ENCODE measurements around the gene C4orf50. TPM values are rescaled to one million over a fixed set of nuclear protein-coding genes. Genes with fewer than 3 reads are reported as not detected.

The C4orf50 gene
- total RNA-seq, 1 donor from 2014 or later: not detected

DNA sequence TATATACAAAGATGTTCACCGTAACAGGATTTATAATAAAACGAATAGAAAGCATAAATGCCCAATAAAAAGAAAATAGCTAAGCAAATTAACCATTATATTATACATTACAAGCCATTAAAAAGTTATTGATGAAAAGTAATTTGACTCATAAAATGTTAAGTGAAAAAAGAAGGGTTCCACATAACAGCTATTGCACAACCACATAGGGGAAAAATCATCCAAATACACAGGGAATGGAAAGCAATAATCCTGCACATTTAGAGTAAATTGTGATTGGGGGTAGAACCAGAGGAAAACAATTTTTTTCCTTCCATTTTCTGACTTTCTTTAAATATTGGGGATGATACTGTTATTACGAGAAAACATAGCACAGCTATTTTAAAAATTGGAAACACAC, 163.3 kb downstream of the C4orf50 start:
- no peaks in the 10 kb centered on the region for H3K4me1 ChIP-seq
- no peaks in the 10 kb centered on the region for H3K9me3 ChIP-seq (replicated peaks)
- H3K4me3 ChIP-seq: no peak overlapping the region
- H3K36me3 ChIP-seq: no peaks in the 10 kb centered on the region
- intact Hi-C loops (cut with micrococcal nuclease): no loop called here
- peaks cover 30% of the 10 kb centered on the region for H3K27me3 ChIP-seq (ENCODE audit: low read depth)
- DNase-seq: no peak
- H3K27ac ChIP-seq (replicated peaks): no peak overlapping the region
- TF ChIP-seq, protein P1, sequence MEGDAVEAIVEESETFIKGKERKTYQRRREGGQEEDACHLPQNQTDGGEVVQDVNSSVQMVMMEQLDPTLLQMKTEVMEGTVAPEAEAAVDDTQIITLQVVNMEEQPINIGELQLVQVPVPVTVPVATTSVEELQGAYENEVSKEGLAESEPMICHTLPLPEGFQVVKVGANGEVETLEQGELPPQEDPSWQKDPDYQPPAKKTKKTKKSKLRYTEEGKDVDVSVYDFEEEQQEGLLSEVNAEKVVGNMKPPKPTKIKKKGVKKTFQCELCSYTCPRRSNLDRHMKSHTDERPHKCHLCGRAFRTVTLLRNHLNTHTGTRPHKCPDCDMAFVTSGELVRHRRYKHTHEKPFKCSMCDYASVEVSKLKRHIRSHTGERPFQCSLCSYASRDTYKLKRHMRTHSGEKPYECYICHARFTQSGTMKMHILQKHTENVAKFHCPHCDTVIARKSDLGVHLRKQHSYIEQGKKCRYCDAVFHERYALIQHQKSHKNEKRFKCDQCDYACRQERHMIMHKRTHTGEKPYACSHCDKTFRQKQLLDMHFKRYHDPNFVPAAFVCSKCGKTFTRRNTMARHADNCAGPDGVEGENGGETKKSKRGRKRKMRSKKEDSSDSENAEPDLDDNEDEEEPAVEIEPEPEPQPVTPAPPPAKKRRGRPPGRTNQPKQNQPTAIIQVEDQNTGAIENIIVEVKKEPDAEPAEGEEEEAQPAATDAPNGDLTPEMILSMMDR (IDR thresholded peaks at IDR 0.05; ENCODE audit: borderline replicate concordance): no peak

DNA sequence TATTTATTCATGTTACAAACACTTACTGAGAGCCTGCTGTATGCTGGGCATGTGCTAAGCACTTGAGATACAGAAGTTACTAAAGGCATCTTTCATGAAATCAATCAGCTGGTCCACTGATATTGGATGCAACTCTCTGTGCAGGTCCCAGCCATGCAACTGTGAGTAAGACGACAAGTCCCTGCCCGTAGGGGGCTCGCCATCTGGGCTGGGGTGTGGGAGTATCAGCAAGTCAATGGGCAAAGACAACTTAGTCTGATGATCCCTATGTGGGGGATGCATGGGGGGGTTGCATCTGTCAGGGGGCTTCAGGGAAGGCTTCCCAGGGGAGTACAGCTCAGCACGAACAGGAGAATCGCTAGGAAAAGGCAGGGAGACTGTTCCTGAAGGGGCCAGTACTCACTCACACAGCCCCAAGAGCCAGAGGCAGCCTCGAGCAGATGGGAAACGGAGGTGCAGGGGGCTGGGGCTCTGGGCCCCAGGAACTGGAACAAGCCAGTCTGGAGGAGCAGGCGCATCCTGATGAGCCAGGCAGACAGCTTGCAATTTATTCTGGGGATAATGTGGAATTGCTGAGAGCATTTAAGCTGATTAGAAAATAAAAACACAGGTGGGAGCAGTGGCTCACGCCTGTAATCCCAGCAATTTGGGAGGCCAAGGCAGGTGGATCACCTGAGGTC, 165.6 kb downstream of the C4orf50 start:
- H3K4me3 ChIP-seq: no peak overlapping the region
- no peaks in the 10 kb centered on the region for H3K36me3 ChIP-seq
- no peak overlapping the region for H3K27ac ChIP-seq (replicated peaks)
- intact Hi-C loops (cut with micrococcal nuclease): no loop called here
- no peaks in the 10 kb centered on the region for H3K9me3 ChIP-seq (replicated peaks)
- no peak for DNase-seq
- TF ChIP-seq, protein P1 (IDR thresholded peaks at IDR 0.05; ENCODE audit: borderline replicate concordance): no peak
- H3K27me3 ChIP-seq (ENCODE audit: low read depth): peaks cover 40% of the 10 kb centered on the region
- H3K4me1 ChIP-seq: no peaks in the 10 kb centered on the region

DNA sequence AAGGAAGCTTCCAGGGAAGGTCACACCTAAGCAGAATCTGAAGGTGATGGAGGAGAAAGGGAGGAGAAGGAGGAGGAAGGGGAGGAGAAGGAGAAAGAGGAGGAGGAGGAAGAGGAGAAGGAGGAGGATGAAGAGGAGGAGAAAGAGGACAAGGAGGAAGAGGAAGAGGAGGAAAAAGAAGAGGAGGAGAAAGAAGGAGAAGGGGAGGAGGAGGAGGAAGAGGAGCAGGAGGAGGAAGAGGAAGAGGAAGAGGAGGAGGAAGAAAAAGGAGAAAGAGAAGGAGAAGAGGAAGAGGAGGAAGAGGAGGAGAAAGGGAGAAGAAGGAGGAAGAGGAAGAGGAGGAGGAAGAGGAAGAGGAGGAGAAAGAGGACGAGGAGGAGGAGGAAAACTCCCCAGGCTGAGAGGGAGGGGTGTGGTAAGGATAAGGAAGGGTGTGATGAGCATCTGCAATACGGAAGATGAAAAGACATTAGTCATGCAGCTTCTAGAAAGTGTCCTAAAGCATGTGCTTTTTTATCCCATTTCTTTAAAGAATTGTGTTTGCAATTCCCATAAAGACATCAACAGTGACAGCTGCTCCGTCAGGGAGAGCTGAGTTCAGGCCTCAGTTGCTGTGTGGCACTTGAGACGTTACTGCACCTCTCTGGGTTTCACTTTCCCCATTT, 166.5 kb downstream of the C4orf50 start:
- H3K36me3 ChIP-seq: no peaks in the 10 kb centered on the region
- H3K27me3 ChIP-seq (ENCODE audit: low read depth): peaks cover 46% of the 10 kb centered on the region
- H3K27ac ChIP-seq (replicated peaks): no peak overlapping the region
- intact Hi-C loops (cut with micrococcal nuclease): no loop called here
- no peak overlapping the region for H3K4me3 ChIP-seq
- TF ChIP-seq, protein P1 (IDR thresholded peaks at IDR 0.05; ENCODE audit: borderline replicate concordance): no peak
- DNase-seq: no peak
- no peaks in the 10 kb centered on the region for H3K9me3 ChIP-seq (replicated peaks)
- H3K4me1 ChIP-seq: no peaks in the 10 kb centered on the region

Small RNA genes lying within 50 kb of the gene (microRNA-seq; reads per million reads assigned to microRNA genes)
- gene MIR378D1: 9.7 reads per million, percentile 24 among the genes with 10 or more reads in this experiment

Other genes starting within 250 kb of the C4orf50 start
- gene CRMP1, start 125.3 kb downstream of the C4orf50 start, total RNA-seq: 1.4 TPM
- not detected for gene JAKMIP1, start 182.1 kb upstream of the C4orf50 start, total RNA-seq

Measured in left ventricle myocardium inferior (tissue), 1 donor.